Activated gamma-delta T cell treated with Interleukin-2 at 50 U/mL for 16 hours (primary cell): ENCODE results near the gene PIGX.

ENCODE experiments used
- DNase-seq: peaks from one replicate; pipeline ENCODE4 v3.0.0-alpha.2; 2020

Gene PIGX

DNA sequence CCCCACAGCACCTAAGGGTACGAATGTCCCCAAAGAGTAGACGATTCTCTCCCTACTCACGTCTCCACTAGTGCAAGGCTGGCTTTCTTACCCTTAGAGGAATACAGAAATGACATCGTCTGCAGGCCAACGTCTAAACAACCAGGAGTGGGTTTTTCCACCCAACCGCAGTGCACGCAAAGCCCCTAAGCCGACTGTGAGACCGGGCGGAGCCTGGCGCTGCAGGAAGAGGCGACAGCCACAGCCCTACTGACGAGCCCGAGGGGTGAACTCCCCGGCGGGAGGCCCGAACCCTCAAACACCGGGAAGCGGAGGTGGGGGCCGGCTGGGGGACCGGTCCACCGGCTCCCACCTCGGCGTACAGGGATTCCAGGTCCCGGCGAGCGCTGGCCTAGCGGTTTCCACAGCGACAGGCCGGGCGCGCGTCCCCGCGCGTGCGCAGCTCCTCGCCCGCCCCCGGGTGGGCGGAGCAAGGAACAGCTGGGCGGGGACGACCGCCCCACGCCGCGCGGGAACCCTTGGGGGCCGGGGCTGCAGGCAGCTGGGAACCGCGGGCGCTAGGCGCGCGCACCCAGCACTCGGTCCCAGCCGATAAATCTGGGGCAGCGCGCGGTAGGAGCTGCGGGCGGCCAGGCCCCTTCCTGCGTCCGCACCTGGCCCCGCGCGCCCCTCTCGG, at the start of gene PIGX, which contains the start of gene CEP19:
TSS of gene PIGX (plus strand) at position 540 of the 676 bp plus-strand sequence.
TSS of gene CEP19 (minus strand) at position 413 of the 676 bp plus-strand sequence. CDS start 3,593 bp downstream, outside the sequence.
- peak; percentile 83 for DNase-seq

DNA sequence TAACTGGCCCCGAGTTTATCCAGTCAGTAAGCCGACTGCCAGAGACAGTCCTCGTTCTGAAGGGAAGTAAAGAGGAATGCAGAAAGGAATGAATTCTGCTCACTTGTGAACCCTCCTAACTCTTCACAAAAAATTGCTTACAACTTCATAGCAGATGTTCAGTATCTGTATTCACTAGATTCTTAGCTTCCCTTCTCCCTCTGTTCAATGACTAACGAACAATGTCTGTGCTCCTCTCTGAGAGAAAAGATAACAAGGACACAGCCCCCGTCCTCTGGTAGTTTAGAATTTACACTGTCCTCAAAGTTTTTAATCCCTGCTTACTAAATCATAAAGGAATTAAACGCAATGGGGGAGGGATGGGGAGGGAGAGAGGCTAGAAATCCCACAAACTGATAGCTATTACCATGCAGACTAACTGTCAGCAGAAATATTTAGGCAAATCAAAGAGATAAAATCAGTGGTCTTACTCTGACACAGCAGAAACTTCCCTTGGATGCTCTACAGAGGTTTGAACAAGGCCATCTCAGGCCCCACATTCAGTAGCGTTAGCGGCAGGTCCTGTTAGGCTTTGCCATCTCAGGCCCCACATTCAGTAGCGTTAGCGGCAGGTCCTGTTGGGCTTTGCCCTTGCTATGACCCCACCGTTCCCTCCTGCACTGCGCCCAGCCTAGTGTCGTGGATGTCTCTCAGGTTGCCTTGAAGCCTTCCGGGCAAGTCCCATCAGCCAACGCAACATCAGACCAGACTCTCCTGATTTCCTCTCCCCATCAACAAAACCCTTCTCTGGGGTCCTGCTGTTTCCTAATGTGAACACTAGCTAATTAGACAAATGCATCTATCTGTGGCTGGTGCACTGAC, 49.2 kb upstream of the PIGX start:
- DNase-seq, result no peak

DNA sequence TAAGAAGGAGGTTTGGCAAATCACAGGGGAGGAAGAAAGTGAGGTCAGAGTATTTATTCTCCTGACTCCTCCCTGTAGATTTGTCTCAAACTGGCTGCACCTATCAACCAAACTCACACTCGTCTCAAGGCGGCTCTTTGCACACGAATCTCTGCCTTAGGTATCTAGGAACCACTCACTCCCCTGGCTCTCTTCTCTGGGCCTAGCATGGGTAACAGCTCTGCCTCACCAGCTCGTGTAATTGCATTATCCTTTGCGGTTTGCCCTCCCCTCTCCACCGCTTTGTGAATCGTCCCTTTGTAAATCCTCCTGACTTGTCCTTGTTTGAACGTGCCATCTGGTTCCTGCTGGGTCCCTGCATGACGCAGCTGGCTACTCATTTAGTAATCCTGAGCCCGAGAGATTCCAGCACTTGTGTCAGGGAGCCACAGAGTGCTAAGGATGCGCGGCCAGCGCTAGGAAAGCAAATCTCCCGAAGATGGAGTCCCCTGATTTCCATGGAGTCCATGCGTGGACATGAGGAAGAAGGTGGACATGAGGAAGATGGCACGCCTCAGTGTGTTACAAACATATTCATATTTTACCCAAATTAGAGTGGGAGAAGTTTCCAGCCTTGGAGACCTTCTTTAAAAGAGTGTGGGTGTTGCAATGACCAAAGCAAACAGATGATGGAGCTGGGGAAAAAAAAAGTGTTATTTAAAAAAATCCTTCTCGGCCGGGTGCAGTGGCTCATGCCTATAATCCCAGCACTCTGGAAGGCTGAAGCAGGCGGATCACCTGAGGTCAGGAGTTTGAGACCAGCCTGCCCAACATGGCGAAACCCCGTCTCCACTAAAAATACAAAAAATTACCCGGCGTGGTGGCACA, 45.9 kb upstream of the PIGX start:
- no peak for DNase-seq

DNA sequence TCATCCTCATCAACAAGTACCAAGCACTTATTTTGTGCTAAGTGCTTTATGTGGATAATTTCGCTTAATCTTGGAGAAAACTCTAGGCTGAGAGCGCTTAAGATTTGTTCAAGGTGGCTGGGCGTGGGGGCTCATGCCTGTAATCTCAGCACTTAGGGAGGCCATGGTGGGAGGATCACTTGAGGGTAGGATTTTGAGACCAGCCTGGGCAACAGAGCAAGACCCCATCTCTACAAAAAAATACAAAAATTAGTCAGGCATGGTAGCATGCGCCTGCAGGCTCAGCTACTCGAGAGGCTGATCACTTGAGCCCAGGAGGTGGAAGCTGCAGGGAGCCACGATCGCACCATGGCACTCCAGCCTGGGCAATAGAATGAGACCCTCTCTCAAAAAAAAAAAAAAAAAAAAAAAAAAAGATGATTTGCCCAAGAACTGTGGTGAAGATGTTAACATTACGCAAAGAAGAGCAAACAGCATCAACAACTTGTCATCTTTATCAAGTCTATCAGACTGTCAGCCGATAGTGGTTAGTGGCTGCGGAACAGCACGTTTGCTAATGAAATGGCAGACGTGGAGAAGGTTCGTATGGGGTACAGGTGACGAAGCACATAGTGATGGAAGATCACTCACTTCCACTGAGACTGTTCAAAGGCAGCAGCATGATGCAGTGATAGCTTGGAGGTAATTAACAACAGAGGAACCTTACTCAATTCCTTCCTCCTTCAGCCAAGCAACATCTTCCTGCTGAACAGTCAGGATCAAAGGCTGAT, 44.9 kb upstream of the PIGX start:
- DNase-seq, result no peak

DNA sequence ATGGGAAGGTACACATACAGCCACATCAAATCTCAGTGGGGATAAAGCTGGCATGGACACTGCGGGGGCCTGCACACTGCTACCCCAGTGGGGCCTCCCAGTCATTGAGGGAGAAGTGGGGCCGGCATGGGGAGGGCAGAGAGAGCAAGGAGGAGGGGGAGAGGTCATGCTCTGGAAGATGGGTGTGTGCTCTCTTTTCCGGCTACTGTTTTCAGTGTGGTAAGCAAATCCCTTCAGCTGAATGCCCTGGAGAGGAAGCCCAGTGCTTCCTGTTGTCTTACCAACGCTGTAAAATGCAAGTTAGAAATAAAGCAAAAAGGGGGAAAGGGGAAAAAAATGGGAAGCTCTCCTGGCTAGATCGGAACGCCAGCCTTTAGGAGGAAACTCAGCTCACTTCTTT, 41.8 kb upstream of the PIGX start:
- DNase-seq, result no peak

DNA sequence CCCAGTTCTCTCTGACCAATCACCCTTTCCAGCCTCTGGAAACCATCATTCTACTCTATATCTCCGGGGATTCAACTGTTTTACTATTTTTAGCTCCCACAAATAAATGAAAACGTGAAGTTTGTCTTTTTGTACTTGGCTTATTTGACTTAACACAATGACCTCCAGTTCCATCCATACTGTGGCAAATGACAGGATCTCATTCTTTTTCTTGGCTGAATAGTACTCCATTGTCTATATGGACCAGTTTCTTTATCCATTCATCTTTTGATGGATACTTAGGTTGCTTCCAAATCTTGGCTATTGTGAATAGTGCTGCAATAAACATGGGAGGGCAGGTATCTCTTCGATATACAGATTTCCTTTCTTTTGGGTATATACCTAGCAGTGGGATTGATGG, 38.5 kb upstream of the PIGX start:
- DNase-seq, result no peak

DNA sequence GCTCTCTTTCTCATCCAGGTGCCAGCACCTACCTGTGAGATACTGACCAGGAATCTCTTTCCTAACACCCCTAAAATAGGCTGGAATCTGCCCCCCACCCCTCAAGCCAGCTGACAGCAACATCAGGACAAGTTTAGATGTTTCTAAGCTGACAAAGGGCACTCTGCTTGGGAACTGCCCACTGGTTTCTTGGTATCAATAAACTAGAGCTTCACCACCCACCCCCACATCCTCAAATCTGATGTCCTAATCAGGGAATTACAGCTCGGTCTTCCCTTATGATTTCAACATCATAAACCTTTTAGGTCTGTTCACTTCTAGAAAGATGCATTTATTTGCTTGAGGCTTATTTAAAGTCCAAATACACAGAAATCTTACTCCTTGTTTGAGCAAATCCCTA, 34.8 kb upstream of the PIGX start:
- DNase-seq, result no peak

DNA sequence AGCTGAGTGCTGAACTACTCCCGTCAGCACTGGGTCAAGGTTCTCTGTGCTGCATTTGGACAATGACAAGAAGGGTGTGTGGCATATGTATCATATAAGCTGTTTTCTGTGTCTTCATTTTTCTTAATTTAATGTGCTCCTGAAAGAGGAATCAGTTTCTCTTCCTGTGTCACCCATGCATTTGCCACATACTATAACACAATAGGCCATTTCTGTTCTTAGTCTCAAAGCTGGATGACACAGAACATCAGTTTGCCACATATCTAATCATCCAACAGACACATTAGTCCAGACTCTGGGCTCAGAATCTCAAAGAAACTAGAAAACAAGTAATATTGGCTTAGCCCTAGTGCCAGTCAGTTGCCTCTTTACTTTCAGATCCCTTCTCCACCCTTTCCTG, 34.2 kb upstream of the PIGX start:
- DNase-seq, result no peak

DNA sequence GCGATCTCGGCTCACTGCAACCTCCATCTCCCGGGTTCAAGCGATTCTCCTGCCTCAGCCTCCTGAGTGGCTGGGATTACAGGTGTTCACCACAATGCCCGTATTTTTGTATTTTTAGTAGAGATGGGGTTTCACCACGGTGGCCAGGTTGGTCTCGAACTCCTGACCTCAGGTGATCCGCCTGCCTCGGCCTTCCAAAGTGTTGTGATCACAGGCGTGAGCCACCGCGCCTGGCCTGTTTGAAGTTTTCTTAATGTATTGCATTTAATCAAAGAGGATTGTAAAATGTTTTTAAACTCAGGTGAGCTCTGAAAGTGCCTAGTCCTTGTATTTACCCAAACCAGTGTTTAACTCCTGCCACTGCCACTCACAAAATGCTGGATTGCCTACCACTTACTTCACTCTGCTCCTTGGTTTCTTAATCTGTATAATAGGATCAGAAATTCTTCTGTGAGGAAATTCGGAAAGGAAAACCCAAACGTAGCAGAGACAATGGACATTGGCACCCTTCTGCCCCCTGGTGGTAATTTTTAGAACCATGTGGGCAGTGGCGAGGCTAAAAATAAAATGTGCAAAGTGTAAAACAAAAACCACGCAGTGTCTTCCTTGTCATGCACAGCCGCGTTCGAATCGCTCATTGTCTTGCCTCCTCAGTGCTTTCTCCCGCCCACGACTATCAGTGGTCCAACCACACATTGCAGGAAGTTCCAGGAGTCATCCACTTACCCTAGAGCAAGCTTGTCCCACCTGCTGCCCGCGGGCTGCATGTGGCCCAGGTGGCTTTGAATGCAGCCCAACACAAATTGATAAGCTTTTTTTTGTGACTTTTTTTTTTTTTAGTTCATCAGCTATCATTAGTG, 27.4 kb upstream of the PIGX start:
- peak; percentile 68 for DNase-seq

DNA sequence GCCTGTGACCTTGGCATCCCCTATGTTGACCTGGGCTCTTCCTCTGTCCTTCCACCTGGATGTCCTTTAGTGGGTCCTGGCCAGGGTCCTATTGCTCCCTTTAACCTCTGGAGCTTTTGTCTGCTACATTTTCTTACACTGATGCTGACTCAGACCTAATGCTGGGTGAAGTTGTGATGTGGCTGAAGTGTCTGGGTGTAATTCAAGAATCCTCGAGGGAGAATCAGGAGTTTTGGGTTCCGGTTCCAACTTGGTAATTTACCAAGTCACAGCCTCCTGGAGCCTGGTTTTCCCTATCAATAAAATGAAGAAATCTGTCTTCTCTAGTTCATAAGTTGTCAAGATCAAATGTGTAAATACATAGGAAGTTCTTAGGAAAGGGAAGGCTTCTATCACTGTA, 25.7 kb upstream of the PIGX start:
- DNase-seq, result no peak

DNA sequence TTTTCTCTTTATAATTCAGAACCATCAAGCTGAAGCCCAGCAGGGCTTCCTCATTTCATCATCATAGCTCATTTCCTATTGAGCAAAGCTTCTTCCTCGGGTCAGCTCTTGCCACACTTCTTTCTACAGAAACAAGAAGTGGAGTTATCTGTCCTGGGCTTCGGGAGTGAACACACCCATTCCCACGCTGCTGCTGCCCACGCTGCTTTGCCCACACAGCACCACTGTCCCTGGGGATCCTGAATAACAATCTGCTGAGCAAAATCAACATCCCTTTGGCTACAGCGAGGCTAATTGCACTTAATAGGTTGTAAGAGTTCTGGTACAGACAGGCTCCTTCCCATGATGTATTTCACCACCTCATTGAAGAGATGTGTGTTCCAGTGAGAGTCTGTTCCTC, 23.8 kb upstream of the PIGX start:
- no peak for DNase-seq

DNA sequence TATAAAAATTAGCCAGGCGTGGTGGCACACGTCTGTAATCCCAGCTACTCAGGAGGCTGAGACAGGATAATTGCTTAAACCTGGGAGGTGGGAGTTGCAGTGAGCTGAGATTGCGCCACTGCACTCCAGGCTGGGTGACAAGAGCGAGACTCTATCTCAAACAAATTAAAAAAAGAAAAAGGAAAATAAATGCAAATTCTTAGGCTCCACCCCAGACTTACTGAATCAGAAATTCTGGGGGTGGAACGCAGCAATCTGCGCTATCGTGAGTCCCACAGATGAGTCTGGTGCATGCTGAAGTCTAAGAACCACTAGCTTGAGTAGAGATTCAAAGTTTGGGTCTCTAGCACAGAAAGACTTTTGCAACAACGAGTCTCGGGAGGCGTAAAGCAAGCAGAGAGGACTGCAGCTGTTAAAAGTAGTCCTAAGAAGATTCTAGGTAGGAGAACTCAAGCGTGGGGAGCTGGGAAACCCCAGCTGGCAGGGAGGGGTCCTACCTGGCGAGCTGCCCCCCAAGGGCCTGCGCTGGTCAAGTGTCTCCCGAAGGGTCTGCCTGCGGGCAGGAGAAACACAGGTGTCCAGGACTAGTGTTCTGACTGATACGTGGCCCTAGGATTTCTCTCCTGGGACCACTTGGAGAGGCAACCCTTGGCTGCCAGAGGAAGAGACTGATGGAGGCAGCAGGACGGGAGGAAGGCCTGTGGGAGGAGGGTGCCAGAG, 22.1 kb upstream of the PIGX start:
- no peak for DNase-seq

DNA sequence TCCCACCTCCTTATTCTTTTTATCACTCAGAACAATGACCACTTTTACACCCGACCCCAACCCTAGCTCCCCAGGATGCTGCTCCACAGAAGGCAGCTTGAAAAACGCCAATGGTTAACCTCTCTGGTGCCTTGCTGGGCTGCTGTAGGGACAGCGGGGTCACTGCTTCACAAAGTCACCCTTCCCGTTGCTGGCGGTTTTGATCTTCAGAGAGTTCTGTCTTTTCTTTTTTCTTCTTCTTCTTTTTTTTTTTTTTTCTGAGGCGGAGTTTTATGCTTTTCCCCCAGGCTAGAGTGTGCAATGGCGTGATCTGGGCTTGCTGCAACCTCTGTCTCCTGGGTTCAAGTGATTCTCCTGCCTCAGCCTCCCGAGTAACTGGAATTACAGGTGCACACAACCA, 20.8 kb upstream of the PIGX start:
- no peak for DNase-seq

DNA sequence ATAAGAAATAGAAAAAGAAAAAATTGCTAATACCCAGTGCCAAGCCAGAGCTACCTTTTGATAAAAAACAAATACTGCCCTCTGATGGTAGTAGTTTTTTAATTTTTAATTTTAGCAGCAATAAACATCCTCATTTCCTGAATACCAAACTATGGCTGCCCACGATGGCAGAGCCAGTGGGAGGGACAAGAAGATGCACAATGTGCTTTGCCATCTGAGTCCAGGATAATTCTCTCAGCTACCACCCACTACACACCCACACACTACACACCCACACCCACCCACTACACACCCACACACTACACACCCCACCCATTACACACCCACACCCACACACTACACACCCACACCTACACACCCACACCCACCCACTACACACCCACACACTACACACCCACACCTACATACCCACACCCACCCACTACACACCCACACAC, 18.0 kb upstream of the PIGX start:
- no peak for DNase-seq

DNA sequence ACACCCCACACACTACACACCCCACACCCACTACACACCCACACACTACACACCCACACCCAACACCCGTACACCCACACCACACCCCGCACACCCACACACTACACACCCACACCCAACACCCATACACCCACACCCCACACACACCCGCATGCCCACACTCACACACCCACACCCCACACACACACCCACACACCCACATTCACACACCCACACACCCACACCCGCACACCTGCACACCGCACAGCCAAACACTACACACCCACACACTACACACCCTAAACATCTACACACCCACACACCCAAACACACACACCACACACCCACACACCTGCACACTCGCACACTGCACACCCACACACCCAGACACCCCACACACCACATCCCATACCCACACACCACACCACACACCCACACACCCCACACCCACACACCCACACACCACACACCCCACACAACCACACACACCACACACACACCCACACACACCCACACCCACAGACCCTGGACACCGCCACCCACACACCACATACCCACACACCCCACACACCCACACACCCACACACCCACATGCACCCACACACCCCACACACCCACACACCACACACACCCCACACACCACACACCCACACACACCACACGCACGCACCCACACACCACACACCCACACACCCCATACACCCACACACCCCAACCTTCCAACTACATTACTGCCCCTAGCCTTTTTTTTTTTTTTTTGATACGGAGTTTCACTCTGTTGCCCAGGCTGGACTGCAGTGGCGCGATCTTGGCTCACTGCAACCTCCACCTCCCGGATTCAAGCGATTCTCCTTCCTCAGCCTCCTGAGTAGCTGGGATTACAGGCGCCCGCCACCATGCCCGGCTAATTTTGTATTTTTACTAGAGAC, 17.0 kb upstream of the PIGX start:
- DNase-seq, result peak; percentile 9

DNA sequence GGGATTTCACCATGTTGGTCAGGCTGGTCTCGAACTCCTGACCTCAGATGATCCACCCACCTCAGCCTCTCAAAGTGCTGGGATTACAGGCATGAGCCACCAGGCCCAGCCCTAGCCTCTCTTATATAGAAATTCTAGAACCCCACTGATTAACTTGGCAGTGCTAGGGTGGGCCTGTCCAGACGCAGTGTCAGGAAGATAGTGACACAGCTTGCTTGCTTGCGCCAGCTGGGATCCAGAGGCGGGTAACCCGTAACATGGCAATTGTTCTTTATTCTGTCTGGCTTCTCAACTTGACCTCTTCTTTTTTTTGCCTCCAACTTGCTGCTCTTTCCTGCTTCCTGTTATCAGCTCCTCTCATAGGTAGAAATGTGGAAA, 16.3 kb upstream of the PIGX start:
- no peak for DNase-seq

DNA sequence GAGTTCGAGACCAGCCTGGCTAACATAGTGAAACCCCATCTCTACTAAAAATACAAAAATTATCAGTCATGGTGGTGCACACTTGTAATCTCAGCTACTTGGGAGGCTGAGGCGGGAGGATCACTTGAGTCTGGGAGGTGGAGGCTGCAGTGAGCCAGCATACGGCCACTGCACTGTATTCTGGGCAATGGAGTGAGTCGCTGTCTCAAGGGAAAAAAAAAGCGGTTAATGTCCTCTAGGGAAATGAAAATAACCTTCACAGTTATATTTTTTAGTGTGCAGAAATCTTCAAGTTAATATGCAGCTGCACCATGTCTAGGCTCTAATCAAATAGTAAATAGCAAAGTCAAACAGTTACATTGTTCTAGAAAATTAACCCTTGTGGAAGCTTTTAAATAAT, 14.9 kb upstream of the PIGX start:
- DNase-seq, result no peak

DNA sequence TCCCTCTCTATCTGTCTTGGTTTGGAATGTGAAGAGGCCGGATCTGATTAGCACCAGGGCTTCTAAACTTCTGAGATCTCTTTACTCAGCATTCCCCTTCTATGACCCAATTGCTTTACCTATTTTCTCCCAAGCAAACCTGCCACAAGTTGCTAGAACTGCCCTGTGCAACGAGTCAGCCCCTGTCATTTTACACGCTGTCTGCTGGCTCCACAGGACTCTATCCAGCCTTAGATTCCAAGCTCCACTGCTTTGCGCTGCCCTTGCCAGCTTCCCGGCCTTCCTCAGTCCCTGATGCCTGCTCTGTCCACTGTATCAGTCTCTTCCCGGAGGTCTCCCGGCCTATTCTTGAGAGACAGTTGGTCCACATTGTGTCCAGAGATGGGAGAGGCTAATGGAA, 12.4 kb upstream of the PIGX start:
- no peak for DNase-seq

DNA sequence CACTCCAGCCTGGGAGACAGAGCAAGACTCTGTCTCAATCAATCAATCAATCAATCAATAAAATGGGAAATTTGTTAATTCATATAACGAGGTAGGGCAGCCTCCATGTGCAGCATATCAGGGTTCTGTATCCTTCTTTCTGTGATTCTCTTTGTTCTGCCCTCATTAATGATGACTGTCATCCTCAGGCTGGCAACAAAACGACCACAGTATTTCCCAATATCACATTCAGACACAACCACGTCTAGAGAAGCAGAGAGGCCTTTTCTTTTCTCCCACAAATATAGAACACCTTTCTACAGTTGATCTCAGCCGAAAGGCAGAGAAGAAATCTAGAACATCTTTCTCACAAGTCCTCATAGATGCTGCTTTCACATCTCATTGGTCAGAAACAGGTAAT, 11.4 kb upstream of the PIGX start:
- DNase-seq, result no peak

DNA sequence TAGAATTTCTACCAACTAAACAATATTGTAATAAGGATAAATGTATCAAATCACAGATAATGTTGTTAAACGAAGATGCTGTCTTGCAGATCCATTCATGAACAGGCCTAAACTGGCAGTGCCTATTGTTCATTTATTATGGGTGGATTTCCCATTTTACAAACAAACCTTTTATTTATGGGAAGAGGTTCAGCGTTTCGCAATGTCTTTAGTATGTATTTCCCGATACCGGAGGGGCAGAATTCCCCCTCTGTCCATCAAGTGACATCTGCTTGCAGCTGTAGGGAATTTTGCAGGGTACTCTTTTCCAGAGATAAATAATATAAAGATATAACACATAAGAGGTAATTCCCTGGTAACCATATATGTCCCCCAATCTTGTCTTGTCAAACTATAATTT, 5.8 kb upstream of the PIGX start:
- DNase-seq, result no peak
